Stimulated activated naive CD8-positive, alpha-beta T cell treated with anti-CD3 and anti-CD28 coated beads, Interleukin-15, Interleukin-2, amounts not matched to agents 100 ng/mL and 50 ng/mL, for 24 hours (primary cell): ENCODE measurements around the gene CTNNA2.

Source experiments
- H3K27ac Mint-ChIP-seq: one replicate; pipeline ENCODE4 v1.8.0; 2021; ENCODE audit warnings: mild to moderate bottlenecking, mixed read lengths
- H3K27me3 Mint-ChIP-seq: one replicate; pipeline ENCODE4 v1.8.0; 2021; ENCODE audit warnings: mixed read lengths
- H3K36me3 Mint-ChIP-seq: one replicate; pipeline ENCODE4 v1.8.0; 2021; ENCODE audit warnings: low read depth, mixed read lengths
- H3K4me1 Mint-ChIP-seq: one replicate; pipeline ENCODE4 v1.8.0; 2021; ENCODE audit warnings: low read depth, mixed read lengths
- H3K4me3 Mint-ChIP-seq: one replicate; pipeline ENCODE4 v1.8.0; 2021; ENCODE audit warnings: mild to moderate bottlenecking, mixed read lengths
- H3K9me3 Mint-ChIP-seq: one replicate; pipeline ENCODE4 v1.8.0; 2021; ENCODE audit warnings: mixed read lengths

The CTNNA2 gene

DNA sequence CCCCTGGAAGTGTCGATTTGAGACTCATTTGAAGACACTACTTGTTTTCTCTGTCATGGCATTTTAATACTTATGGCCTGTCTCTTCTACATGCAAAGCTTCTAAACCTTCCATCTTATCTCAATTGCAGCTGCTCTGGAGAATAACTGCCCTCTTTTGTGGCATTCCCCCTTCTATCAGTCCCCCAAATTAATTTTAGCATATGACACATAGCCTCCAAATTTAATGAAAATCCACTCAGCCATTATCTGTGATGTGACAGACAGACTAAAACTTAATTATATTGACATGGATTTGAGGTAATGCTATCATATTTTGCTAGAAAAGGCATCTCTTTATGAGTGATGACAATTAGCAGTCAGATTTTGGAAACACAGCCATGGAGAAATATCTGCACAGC is 720.5 kb downstream of the CTNNA2 start:
- peaks cover 7% of the 10 kb centered on the region for H3K9me3 Mint-ChIP-seq
- no peak overlapping the region for H3K27ac Mint-ChIP-seq
- no peaks in the 10 kb centered on the region for H3K4me1 Mint-ChIP-seq
- no peak overlapping the region for H3K4me3 Mint-ChIP-seq
- H3K27me3 Mint-ChIP-seq: no peaks in the 10 kb centered on the region
- no peaks in the 10 kb centered on the region for H3K36me3 Mint-ChIP-seq

DNA sequence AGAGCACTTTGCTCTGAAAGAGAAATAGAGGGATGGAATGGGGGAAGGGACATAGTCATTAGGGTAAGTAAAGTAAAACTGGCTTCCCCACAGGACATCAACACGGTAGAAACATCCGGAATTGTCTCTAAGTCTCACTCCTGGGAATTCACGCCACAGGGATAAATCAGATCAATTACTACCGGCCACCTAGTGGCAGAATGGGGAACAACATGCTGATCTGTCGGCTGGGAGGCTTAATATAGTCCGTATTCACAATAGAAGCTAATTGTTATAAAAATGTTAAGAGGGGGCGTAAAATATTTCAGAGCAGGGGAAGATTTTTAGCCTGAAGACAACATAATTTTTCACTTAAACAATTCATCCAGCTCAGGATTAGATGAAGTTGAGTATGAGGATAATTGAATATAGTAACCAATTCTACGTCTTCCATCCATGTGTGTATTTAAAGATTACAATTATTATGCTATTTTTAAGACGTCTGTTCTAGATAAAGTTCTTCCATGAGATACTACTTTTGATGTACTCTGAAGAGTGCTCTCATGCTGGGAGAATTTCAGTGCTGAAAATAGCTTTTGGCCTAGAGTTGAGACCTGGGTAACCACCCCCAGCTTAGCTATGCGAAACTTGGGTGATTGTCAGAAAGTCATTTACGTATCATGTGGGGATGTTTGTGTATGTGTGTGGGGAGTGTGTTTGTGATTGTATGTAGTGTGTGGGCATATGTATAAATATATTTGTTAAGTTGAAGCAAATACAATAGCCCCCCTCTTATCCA is 726.0 kb downstream of the CTNNA2 start:
- Mint-ChIP-seq H3K9me3 (peaks cover 7% of the 10 kb centered on the region), H3K4me3 (no peak overlapping the region), H3K27ac (no peak overlapping the region), H3K36me3 (no peaks in the 10 kb centered on the region), H3K27me3 (no peaks in the 10 kb centered on the region), H3K4me1 (no peaks in the 10 kb centered on the region)

DNA sequence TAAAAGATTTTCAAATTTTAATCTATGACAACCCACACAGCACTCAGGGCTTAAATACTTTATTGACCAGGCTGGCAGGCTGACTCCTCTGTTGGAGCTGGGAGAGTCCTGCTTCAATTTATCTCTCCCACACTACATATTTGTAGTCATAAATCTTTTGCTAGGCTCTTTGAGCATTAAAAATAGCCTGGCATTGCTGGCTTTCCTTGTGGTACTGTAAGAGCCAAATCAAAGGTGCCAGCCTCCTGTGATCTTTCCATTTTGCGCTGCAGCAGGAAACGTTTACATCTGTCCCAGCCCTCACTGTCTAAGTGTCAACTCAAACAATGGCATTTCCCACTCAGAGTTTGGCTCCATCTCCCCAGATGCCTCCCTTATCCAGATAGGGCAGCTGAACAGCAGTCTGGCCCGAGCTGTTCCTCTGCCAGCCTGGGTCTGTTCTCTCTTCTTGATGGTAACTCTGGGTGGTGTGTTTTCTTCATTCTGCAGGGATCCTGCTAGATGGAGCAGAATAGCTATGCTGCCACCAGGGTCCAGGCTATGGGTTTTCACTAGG is 729.6 kb downstream of the CTNNA2 start:
- Mint-ChIP-seq H3K9me3 (no peaks in the 10 kb centered on the region), H3K27me3 (no peaks in the 10 kb centered on the region), H3K27ac (no peak overlapping the region), H3K4me3 (no peak overlapping the region), H3K36me3 (no peaks in the 10 kb centered on the region), H3K4me1 (peaks cover 6% of the 10 kb centered on the region)

DNA sequence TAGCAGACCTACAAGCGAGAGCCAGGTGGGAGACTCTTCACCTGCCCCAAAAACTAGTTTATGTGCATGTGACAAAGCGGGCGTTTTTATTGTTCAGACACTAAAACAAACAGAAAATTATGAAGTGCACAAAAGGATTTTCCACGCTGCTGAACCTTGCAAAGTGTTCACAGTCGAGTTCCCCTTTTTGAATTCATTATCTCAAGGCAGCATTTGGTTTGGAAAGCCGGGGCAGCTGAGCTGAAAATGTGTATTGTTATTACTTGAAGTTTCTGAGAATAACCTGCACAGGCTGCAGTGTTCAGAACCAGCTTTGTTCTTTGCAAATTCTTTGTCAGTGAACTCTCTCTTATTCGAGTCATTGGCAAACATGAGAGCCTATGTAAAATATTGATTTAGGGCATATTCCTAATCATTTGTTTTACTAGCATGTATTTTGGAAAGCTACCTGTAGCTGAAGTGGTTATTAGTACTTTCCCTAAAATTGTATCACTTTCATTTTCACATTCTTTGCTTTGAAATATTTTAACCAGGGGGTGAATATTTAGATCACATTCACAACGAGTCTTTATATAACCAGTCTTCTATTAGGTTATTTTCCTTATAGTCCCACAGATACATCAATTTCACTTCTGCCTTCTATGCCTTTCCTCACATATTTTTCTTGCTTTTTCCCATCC is 732.2 kb downstream of the CTNNA2 start:
- Mint-ChIP-seq H3K9me3 (no peaks in the 10 kb centered on the region), H3K27ac (no peak overlapping the region), H3K4me1 (peaks cover 6% of the 10 kb centered on the region), H3K27me3 (no peaks in the 10 kb centered on the region), H3K4me3 (no peak overlapping the region), H3K36me3 (no peaks in the 10 kb centered on the region)

DNA sequence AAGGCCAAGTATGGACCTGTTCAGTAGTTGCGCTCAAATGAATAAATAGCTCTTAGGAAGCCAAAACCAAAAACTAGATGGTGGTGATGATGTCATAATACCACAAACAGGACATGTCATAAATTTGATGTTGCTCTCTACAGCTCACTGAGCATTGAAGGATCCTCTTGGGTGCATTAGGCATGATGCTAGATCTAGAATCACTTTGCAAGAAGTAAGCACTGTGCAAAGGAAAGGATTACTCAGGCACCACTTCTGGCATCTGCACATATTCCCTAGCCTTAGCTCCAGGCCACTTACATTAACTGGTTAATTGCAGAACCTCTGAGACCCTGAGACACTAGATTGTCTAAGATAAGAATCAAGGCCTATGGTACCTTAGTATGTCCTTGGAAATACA is 733.7 kb downstream of the CTNNA2 start:
- Mint-ChIP-seq H3K9me3 (no peaks in the 10 kb centered on the region), H3K27me3 (no peaks in the 10 kb centered on the region), H3K4me3 (no peak overlapping the region), H3K36me3 (no peaks in the 10 kb centered on the region), H3K27ac (no peak overlapping the region), H3K4me1 (peaks cover 6% of the 10 kb centered on the region)

DNA sequence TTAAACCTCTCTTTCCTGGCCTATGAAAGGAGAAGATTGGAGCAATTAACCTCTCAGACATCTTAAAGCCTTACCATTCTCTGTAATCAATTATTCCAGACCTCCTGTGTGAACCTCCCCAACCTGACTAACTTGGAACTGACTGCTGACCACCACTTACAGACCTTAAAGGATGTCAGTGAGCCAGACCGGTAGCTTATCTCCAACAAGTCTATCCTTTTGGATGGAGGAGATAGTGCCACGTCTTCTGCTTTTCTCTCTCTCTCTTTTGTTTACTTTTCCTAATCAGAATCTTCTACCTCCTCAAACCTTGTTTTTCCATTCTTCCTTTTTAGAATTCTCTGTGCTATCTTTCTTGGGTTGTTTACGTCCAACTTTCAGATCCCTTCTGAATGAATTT is 734.5 kb downstream of the CTNNA2 start:
- H3K27ac Mint-ChIP-seq: no peak overlapping the region
- H3K27me3 Mint-ChIP-seq: no peaks in the 10 kb centered on the region
- peaks cover 6% of the 10 kb centered on the region for H3K4me1 Mint-ChIP-seq
- H3K9me3 Mint-ChIP-seq: no peaks in the 10 kb centered on the region
- H3K36me3 Mint-ChIP-seq: no peaks in the 10 kb centered on the region
- no peak overlapping the region for H3K4me3 Mint-ChIP-seq

DNA sequence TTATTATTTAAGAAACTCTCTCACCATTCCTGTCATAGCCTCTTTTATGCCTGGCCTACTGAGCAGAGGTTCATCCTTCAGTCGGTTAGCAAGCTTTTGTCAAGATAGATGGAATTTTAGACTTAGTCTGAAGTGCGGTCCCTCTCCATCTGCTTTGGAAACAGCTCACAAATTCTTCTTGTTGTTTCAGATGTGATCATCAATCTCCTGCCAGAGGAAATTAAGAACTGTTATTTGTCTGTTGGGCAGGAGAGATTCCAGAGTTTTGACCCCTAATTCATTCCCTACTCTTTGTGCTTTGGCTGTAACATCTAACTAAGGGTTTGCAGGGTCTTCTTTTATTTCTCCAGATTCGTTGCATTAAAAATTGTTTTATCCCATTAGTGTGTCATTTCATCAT is 735.3 kb downstream of the CTNNA2 start:
- Mint-ChIP-seq H3K27me3 (no peaks in the 10 kb centered on the region), H3K27ac (no peak overlapping the region), H3K4me3 (no peak overlapping the region), H3K4me1 (peaks cover 6% of the 10 kb centered on the region), H3K9me3 (no peaks in the 10 kb centered on the region), H3K36me3 (no peaks in the 10 kb centered on the region)

DNA sequence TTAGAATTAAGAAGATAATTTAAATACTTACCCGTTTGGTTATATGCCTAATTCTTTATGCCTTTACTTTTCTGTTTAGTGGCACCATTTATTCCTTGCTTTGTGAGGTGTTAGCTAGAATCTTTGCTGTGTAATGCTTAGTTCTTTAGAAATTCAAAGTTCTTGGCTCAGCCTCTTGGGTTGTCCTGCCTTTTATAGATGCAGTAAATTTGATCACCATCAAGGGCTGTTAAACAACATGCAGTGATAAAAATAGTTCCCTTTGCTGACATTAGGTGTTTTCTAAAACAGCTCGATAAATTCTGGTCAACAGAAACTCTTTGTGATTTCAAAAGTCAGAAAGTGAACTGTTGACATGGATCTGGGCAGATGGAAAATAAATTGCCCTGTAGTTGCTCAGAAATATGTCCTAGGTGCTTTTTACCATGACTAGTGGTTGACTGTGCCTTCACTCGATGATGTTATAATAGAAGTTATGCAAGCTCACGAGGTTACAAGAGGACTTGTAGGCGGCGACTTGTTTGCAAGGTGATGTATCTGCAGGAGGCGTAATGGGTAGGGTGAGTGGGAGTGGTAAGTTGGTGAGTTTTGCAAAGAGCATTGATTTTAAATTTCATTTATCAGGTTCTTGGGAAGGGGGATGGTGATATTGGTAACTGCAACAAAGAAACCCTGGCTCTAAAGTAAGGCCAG is 739.6 kb downstream of the CTNNA2 start:
- Mint-ChIP-seq H3K36me3 (no peaks in the 10 kb centered on the region), H3K4me1 (no peaks in the 10 kb centered on the region), H3K9me3 (no peaks in the 10 kb centered on the region), H3K27ac (no peak overlapping the region), H3K4me3 (no peak overlapping the region), H3K27me3 (no peaks in the 10 kb centered on the region)

DNA sequence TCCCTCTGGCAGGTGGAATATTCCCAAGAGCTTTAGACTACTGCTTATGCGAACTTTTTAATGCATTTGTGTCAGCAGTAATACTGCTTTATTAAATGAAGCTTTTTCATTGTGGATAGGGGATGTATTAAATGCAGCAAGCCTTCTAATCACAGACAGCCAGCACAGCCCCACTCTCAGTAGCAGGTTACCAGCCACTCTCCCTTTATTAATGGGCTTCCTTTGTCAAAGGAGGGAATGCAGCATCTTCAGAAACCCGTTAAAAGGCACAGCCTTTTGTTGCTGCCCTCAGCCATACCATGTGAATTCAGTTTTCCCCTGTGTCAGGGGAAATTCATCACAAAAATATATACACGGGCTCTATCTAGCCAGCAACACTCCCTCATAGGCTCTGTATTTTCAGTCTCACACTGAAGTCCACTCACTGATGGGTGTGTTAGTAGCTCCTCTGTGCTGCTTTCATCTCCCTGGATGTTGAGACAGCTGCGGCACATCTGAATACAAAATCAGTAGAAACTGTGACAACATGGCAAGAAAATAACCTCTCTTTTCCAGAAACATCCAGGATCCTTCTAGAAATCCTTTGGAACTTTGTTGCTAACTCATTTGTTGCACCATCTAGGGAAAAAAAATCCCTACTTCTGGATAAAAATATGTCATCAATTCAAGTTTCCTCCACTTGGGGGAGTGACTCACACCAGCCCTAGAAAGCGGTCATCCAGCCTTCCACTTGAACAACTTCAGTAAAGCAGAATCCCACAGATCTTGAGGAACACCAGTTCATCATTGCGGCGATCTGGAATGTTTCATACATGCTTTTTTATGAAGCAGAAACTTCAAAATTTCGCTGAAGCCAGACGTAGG is 743.3 kb downstream of the CTNNA2 start:
- H3K27ac Mint-ChIP-seq: no peak overlapping the region
- no peaks in the 10 kb centered on the region for H3K27me3 Mint-ChIP-seq
- H3K4me3 Mint-ChIP-seq: no peak overlapping the region
- no peaks in the 10 kb centered on the region for H3K9me3 Mint-ChIP-seq
- no peaks in the 10 kb centered on the region for H3K4me1 Mint-ChIP-seq
- no peaks in the 10 kb centered on the region for H3K36me3 Mint-ChIP-seq

DNA sequence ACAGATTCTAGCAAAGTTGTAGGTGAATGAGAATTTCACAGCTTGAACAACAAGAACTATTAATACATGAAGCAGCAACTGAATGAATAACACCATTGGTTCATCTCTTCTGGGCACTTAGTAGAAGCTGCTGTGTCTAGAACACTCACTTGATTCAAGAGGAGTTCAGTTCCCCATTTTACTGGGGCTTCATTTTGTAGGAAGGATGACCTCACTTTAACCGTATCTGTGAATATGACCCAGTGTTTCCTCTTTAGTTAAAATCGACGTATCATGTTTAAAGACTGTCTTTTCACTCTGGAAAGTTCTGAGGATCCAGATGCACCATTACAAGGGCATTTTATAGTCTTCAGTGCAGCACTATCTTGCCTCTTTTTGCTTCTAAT is 743.9 kb downstream of the CTNNA2 start:
- H3K4me1 Mint-ChIP-seq: no peaks in the 10 kb centered on the region
- H3K4me3 Mint-ChIP-seq: no peak overlapping the region
- H3K9me3 Mint-ChIP-seq: no peaks in the 10 kb centered on the region
- H3K27me3 Mint-ChIP-seq: no peaks in the 10 kb centered on the region
- no peak overlapping the region for H3K27ac Mint-ChIP-seq
- H3K36me3 Mint-ChIP-seq: no peaks in the 10 kb centered on the region

DNA sequence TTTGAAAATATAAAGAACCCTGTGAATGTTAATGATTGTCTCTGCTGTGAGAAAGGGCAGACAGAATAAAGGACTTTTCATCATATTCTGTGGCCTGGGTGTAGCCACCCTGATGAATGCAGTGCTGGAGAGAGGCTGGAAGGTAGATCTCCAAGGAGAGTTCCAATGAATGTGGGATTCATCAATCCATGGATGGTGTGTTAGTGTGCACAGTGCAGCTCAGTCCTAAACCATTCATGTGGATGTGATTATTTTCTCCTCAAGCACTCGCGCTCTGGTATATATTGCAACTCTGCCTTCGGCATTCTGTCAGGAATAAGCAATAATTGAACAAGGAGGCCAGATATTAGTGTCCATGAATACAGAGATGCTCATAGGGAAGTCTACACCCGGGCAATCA is 744.6 kb downstream of the CTNNA2 start:
- no peaks in the 10 kb centered on the region for H3K27me3 Mint-ChIP-seq
- H3K36me3 Mint-ChIP-seq: no peaks in the 10 kb centered on the region
- no peaks in the 10 kb centered on the region for H3K9me3 Mint-ChIP-seq
- no peak overlapping the region for H3K27ac Mint-ChIP-seq
- H3K4me3 Mint-ChIP-seq: no peak overlapping the region
- H3K4me1 Mint-ChIP-seq: no peaks in the 10 kb centered on the region

DNA sequence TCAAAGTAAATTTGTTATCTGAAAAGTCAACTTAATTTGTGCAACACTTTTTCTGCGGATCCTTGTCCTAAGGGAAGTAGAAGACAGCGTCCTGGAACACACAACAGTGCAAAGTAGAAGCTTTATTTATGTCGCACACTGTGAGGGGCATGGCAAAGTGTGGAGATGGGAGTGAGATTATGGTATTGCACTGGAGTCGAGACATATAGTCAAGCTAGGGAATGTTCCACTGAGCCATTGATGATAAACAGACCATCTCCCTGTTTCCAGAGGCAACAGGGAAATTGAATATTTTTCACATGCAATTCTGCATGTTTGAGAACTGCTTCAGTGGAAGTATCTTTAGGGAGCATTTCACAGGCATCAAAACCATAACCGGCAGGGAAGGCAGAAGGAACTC is 745.5 kb downstream of the CTNNA2 start:
- H3K9me3 Mint-ChIP-seq: no peaks in the 10 kb centered on the region
- H3K27ac Mint-ChIP-seq: no peak overlapping the region
- H3K4me1 Mint-ChIP-seq: no peaks in the 10 kb centered on the region
- H3K36me3 Mint-ChIP-seq: no peaks in the 10 kb centered on the region
- H3K27me3 Mint-ChIP-seq: no peaks in the 10 kb centered on the region
- H3K4me3 Mint-ChIP-seq: no peak overlapping the region

DNA sequence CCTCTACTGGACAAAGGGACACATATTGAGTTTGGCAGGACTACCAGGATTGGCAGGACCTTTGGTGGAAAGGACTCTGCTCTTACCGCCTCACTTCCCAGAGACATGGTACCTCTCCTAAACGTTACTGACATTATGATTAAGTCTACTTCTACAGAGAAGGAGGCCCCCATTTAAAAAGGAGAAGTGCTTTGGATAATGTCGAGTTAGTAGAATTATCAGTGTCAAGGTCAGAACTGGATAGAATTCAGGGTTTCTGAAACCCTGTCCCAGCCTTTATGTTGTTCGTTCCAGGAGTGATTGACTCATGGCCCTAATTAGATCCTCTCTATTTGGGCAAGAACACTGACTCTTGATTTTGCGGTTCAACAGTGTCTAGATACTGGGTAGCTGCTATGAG is 745.9 kb downstream of the CTNNA2 start:
- Mint-ChIP-seq H3K27me3 (no peaks in the 10 kb centered on the region), H3K4me1 (no peaks in the 10 kb centered on the region), H3K4me3 (no peak overlapping the region), H3K9me3 (no peaks in the 10 kb centered on the region), H3K36me3 (no peaks in the 10 kb centered on the region), H3K27ac (no peak overlapping the region)

DNA sequence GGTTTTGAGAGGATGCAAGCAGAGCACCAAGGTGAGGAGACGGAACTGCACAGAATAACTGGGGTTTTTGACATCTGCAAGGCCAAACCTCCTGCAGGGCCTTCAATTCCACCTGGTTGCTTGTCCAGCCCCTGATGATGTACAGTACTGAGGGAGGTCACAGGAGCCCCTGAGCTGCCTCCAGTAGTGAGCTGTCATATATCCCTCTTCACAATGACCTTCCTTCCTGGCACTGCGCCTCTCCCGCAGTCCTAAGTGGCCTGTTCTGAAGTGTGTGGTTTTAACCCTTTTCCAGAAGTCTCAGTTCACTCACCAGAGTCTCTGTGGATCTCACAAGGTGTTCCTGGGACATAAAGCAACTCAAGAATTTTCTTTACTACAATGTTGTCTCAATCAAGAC is 746.4 kb downstream of the CTNNA2 start:
- Mint-ChIP-seq H3K36me3 (no peaks in the 10 kb centered on the region), H3K9me3 (no peaks in the 10 kb centered on the region)

More for the DNA sequence above, 746.4 kb downstream of the CTNNA2 start:
- Mint-ChIP-seq H3K27me3 (no peaks in the 10 kb centered on the region), H3K4me3 (no peak overlapping the region), H3K27ac (no peak overlapping the region), H3K4me1 (no peaks in the 10 kb centered on the region)
